NB4 (cell line): ENCODE data around the gene NPHP4.

Experiments used
- POLR2A ChIP-seq: IDR thresholded peaks from 2 replicates; pipeline ENCODE4 v1.6.1; 2011; ENCODE audit warnings: mild to moderate bottlenecking; ENCODE audit not compliant: insufficient read length; ENCODE audit errors: extremely low read depth
- TF ChIP-seq, protein P1 (sequence below): IDR thresholded peaks from one replicate; pipeline ENCODE4 v1.5.1; 2012; ENCODE audit warnings: low read depth, low read length

DNA sequence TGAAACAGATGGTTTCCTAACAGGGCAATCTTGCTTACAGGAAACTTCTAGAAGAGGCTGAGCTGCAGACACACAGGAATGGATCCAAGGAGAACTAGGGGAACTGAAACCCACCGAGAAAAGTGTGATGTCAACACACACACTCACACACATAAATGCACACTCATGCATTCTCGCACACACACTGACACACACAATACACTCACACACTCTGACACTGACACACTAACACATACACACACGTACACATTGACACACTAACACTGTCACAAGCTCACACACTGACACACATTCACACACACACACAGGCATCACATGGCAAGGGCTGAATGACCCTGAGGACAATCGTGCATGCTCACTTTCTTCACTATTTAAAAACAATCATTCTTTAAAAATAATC lies 142.7 kb downstream of the NPHP4 start:
- TF ChIP-seq POLR2A: no peak
- TF ChIP-seq, protein P1, sequence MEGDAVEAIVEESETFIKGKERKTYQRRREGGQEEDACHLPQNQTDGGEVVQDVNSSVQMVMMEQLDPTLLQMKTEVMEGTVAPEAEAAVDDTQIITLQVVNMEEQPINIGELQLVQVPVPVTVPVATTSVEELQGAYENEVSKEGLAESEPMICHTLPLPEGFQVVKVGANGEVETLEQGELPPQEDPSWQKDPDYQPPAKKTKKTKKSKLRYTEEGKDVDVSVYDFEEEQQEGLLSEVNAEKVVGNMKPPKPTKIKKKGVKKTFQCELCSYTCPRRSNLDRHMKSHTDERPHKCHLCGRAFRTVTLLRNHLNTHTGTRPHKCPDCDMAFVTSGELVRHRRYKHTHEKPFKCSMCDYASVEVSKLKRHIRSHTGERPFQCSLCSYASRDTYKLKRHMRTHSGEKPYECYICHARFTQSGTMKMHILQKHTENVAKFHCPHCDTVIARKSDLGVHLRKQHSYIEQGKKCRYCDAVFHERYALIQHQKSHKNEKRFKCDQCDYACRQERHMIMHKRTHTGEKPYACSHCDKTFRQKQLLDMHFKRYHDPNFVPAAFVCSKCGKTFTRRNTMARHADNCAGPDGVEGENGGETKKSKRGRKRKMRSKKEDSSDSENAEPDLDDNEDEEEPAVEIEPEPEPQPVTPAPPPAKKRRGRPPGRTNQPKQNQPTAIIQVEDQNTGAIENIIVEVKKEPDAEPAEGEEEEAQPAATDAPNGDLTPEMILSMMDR: no peak
